Glomerular visceral epithelial cell (primary cell): ENCODE measurements around the gene ZHX3.

Experiments used
- DNase-seq: peaks from one replicate; pipeline ENCODE4 v3.0.0-alpha.2; 2016; ENCODE audit errors: extremely low spot score

Gene ZHX3

GRCh38 chr20:41355192-41355591, 37.7 kb upstream of the ZHX3 start:
- DNase-seq: no peak

GRCh38 chr20:41353530-41353929, 36.0 kb upstream of the ZHX3 start:
- no peak for DNase-seq

GRCh38 chr20:41352666-41353065, 35.1 kb upstream of the ZHX3 start:
- no peak for DNase-seq

- no peak for DNase-seq
Observed at GRCh38 chr20:41352106-41352505, 34.6 kb upstream of the ZHX3 start.

GRCh38 chr20:41350408-41350962, 33.0 kb upstream of the ZHX3 start:
- DNase-seq: no peak

GRCh38 chr20:41349943-41350342, 32.4 kb upstream of the ZHX3 start:
- DNase-seq: no peak

- DNase-seq: no peak
Observed at GRCh38 chr20:41349266-41349665, 31.7 kb upstream of the ZHX3 start.

GRCh38 chr20:41348430-41349172, 31.1 kb upstream of the ZHX3 start:
- no peak for DNase-seq

GRCh38 chr20:41347523-41348429, 30.2 kb upstream of the ZHX3 start:
- DNase-seq: no peak

GRCh38 chr20:41345729-41346067, 28.2 kb upstream of the ZHX3 start:
- DNase-seq: no peak

GRCh38 chr20:41344938-41345728, 27.6 kb upstream of the ZHX3 start:
- no peak for DNase-seq

- no peak for DNase-seq
Observed at GRCh38 chr20:41344477-41344876, 26.9 kb upstream of the ZHX3 start.

- DNase-seq: no peak
Observed at GRCh38 chr20:41342474-41343464, 25.2 kb upstream of the ZHX3 start.

- peak; percentile 96 for DNase-seq
Observed at GRCh38 chr20:41340327-41341055, 23.0 kb upstream of the ZHX3 start, which contains the start of gene LPIN3. TSS of gene LPIN3 (plus strand) at chr20:41340821. CDS start at chr20:41345804, 4,983 bp downstream.

GRCh38 chr20:41339957-41340326, 22.4 kb upstream of the ZHX3 start:
- DNase-seq: peak; percentile 83

- DNase-seq: no peak
Observed at GRCh38 chr20:41336711-41337492, 19.4 kb upstream of the ZHX3 start.

- DNase-seq: no peak
Observed at GRCh38 chr20:41335591-41335990, 18.1 kb upstream of the ZHX3 start.

GRCh38 chr20:41334443-41335421, 17.2 kb upstream of the ZHX3 start:
- peak; percentile 30 for DNase-seq
